Body of pancreas (tissue), 4 donors: ENCODE data around the gene ZMYND10. TPM values are rescaled to one million over a fixed set of nuclear protein-coding genes. Genes with fewer than 3 reads are reported as not detected.
A peak's percentile ranks its signal among the peaks of the same experiment; 100 is the strongest.

Experiments
- ATAC-seq: fragments of 150-250 bp; one replicate; pipeline ENCODE4 v1.9.1; 2016
- DNase-seq, 4 donors: peaks; one replicate each; pipeline ENCODE4 v3.0.0-alpha.2; 2019
- H3K27ac ChIP-seq, 4 donors: fragments of 200-600 bp; sonication (generic); 1 replicate in 3 of 4; 2 replicates in 1 of 4; pipeline versions ENCODE4 v1.5.1 to v1.6.1; 2016 to 2019; ENCODE audit warnings: mild to moderate bottlenecking in 1 of 4, mixed read lengths in 1 of 4, moderate library complexity in 1 of 4
- H3K27me3 ChIP-seq, 2 donors: fragments of 200-600 bp; sonication (generic); one replicate each; pipeline ENCODE4 v1.6.0; 2016; ENCODE audit warnings: mild to moderate bottlenecking in 1 of 2
- H3K36me3 ChIP-seq, 2 donors: fragments of 200-600 bp; sonication (generic); replicated peaks in 1 of 2; 2 replicates each; pipeline ENCODE4 v1.5.1; 2016; ENCODE audit warnings: low read depth in 2 of 2; ENCODE audit not compliant: insufficient read depth in 1 of 2
- H3K4me1 ChIP-seq: fragments of 200-600 bp; sonication (generic); one replicate; pipeline ENCODE4 v1.6.0; 2016
- H3K4me3 ChIP-seq, 2 donors: fragments of 200-600 bp; sonication (generic); 1 replicate in 1 of 2; 2 replicates in 1 of 2; pipeline ENCODE4 v1.5.1; 2016 to 2019
- H3K9me3 ChIP-seq, 3 donors: fragments of 200-600 bp; sonication (generic); 1 replicate in 2 of 3; 2 replicates in 1 of 3; pipeline ENCODE4 v1.5.1; 2016
- CTCF ChIP-seq, 7 experiments: fragments of 450-650 bp in 4 of 7; fragments of 200-600 bp in 3 of 7; sonication (generic) in 3 of 7; IDR thresholded peaks; one replicate each; pipeline ENCODE4 v1.5.1; 2016 to 2019; ENCODE audit warnings: antibody characterized with exemption in 7 of 7
- POLR2A ChIP-seq, 3 donors: fragments of 450-650 bp; IDR thresholded peaks; one replicate each; pipeline ENCODE4 v1.6.1; 2016; ENCODE audit warnings: antibody characterized with exemption in 3 of 3, mild to moderate bottlenecking in 2 of 3
- whole genome bisulfite sequencing, 2 donors: methylation state at CpG; one replicate each; pipeline ENCODE4 v1.1.5; 2017; 5-methylcytosine and 5-hydroxymethylcytosine counted together
- intact Hi-C: fragments of 100-400 bp; cut with DNase I; formaldehyde crosslinking; loops from one replicate; pipeline ENCODE4 v1.15.1; 2023
- total RNA-seq, 2 donors: library from RNA; depleted of rRNA; stranded (reverse); fragments of >200 nt; gene quantifications; one replicate each; pipeline ENCODE4 v1.1.0, GENCODE V29; 2016

ZMYND10 gene
- total RNA-seq, 2 donors from 2014 or later, result 1.3 to 2.3 TPM

GRCh38 chr3:50337175-50337861 lies 8.2 kb downstream of the ZMYND10 start:
- H3K4me1 ChIP-seq, result peaks cover 48% of the 10 kb centered on the region
- H3K36me3 ChIP-seq, result no peaks in the 10 kb centered on the region
- peak; percentile 92 for ATAC-seq
- peak; percentile 93 to 95 (median 95) for TF ChIP-seq POLR2A (IDR thresholded peaks at IDR 0.05)
- TF ChIP-seq CTCF (IDR thresholded peaks at IDR 0.05), result no peak
- peak overlapping the region; percentile 91 to 99 (median 98) for H3K27ac ChIP-seq
- 0% methylated on average over 72 of the region's 79 CpGs; no CpG with 5 or more reads in 1 of the 2 donors for WGBS, 2 donors
- intact Hi-C loops, result no loop called here
- peak; percentile 100 for DNase-seq
- H3K9me3 ChIP-seq, result no peaks in the 10 kb centered on the region
- no peaks in the 10 kb centered on the region for H3K27me3 ChIP-seq
- H3K4me3 ChIP-seq, result peak overlapping the region; percentile 75 to 96

- no peak for DNase-seq
- no peaks in the 10 kb centered on the region for H3K9me3 ChIP-seq
- H3K27ac ChIP-seq, result peak overlapping the region; percentile 91 to 99 (median 98)
- ATAC-seq, result peak; percentile 5
- intact Hi-C loops, result no loop called here
- peaks cover 48% of the 10 kb centered on the region for H3K4me1 ChIP-seq
- WGBS, 2 donors, result 0 to 1% methylated on average over 7 to 23 of the region's 31 CpGs
- H3K36me3 ChIP-seq, result peaks cover 0 to 4% of the 10 kb centered on the region in 2 donors
- H3K4me3 ChIP-seq, result peak overlapping the region; percentile 75 to 96
- peak in 1 of 7 experiments; percentile 10 for TF ChIP-seq CTCF (IDR thresholded peaks at IDR 0.05)
- no peak for TF ChIP-seq POLR2A (IDR thresholded peaks at IDR 0.05)
- no peaks in the 10 kb centered on the region for H3K27me3 ChIP-seq
Observed at GRCh38 chr3:50336452-50337174, 8.9 kb downstream of the ZMYND10 start.

- Histone ChIP-seq H3K36me3 (peaks cover 7 to 23% of the 10 kb centered on the region in 2 donors), H3K27me3 (no peaks in the 10 kb centered on the region), H3K27ac (peak overlapping the region; percentile 30 to 99 (median 94)), H3K4me3 (no peak overlapping the region), H3K4me1 (peaks cover 48% of the 10 kb centered on the region), H3K9me3 (no peaks in the 10 kb centered on the region)
- intact Hi-C loops, result no loop called here
- 58 to 69% methylated on average over 5 of the region's 5 CpGs for WGBS, 2 donors
- DNase-seq (no peak), ATAC-seq (no peak)
- TF ChIP-seq POLR2A (IDR thresholded peaks at IDR 0.05) (no peak), CTCF (IDR thresholded peaks at IDR 0.05) (no peak)
Observed at GRCh38 chr3:50334339-50335075, 11.0 kb downstream of the ZMYND10 start.

- H3K4me3 ChIP-seq, result no peak overlapping the region
- H3K36me3 ChIP-seq, result peaks cover 7 to 23% of the 10 kb centered on the region in 2 donors
- WGBS, 2 donors, result 58 to 64% methylated on average over 12 of the region's 12 CpGs
- ATAC-seq (no peak), DNase-seq (no peak)
- H3K9me3 ChIP-seq, result no peaks in the 10 kb centered on the region
- TF ChIP-seq POLR2A (IDR thresholded peaks at IDR 0.05) (peak in 2 of 3 donors; percentile 13 to 19), CTCF (IDR thresholded peaks at IDR 0.05) (no peak)
- intact Hi-C loops, result no loop called here
- no peaks in the 10 kb centered on the region for H3K27me3 ChIP-seq
- H3K4me1 ChIP-seq, result peaks cover 53% of the 10 kb centered on the region
- H3K27ac ChIP-seq, result peak overlapping the region; percentile 30 to 99 (median 94)
Observed at GRCh38 chr3:50333744-50334328, 11.7 kb downstream of the ZMYND10 start.
